ENCODE results near the gene FAM107B.
A peak's percentile ranks its signal among the peaks of the same experiment; 100 is the strongest.
"Not testable (repeated sequence)": the region's sequence is repeated elsewhere in the genome, so short reads cannot be mapped to it uniquely, and the experiment has no call there.

Gene FAM107B

GRCh38 chr10:14664345-14664744 is 110.4 kb downstream of the FAM107B start:
- DNase-seq (ENCODE audit: low read depth in 3 of 3), result no peak

GRCh38 chr10:14661818-14662217 is 112.9 kb downstream of the FAM107B start:
- DNase-seq (ENCODE audit: low read depth in 3 of 3), result no peak

DNA sequence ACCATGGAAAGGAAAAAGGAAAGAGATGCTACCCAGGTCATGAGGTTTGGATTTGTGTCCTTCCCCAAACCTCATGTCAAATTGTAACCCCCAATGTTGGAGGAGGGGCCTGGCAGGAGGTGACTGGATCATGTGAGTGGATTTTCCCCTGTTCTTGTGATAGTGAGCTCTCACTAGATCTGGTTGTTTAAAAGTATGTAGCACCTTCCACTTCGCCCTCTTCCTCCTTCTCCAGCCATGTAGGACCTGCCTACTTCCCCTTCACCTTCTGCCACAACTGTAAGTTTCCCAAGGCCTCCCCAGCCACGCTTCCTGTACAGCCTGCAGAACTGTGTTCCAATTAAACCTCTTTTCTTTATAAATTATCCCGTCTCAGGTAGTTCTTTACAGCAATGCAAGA is 113.9 kb downstream of the FAM107B start:
- no peak for DNase-seq (ENCODE audit: low read depth in 3 of 3)

DNA sequence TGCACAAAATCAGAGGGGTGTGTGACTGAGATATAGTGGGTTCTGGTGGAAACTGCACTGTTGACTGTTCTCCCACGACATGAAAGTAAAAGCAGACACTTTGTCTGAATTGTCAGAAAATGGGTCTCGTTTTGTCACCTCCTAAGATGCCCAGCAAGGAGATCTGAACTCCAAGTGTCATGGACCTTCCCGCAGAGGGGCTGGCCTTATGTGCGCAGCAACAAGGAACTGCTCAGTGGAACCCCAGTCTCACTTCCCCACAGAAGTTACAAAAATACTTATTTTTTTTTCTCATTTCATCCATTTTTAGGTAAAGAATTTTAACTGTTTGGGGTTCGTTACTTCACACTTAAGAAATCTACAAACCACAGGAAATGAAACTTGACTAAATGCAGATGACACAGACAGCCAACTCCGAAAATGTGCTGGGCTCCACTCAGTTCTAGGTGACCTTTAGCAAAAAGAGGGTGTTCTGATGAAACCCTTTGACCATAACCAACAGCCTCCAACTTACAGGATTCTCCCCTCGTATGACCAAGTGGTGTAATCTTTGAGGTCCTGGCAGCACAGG is 115.0 kb downstream of the FAM107B start:
- DNase-seq (ENCODE audit: low read depth in 3 of 3), result peak in 2 of 3 donors; percentile 21 to 34

GRCh38 chr10:14659137-14659536 is 115.6 kb downstream of the FAM107B start:
- DNase-seq (ENCODE audit: low read depth in 3 of 3), result not testable (repeated sequence)

GRCh38 chr10:14658331-14659127 is 116.2 kb downstream of the FAM107B start:
- no peak for DNase-seq (ENCODE audit: low read depth in 3 of 3)

GRCh38 chr10:14656052-14656730 is 118.5 kb downstream of the FAM107B start:
- no peak for DNase-seq (ENCODE audit: low read depth in 3 of 3)

GRCh38 chr10:14654821-14655382 is 119.8 kb downstream of the FAM107B start:
- no peak for DNase-seq (ENCODE audit: low read depth in 3 of 3)

- DNase-seq (ENCODE audit: low read depth in 3 of 3), result no peak
These were observed 121.2 kb downstream of the FAM107B start for GRCh38 chr10:14653271-14654161.

- DNase-seq (ENCODE audit: low read depth in 3 of 3), result no peak
These were observed 121.9 kb downstream of the FAM107B start for GRCh38 chr10:14652816-14653215.

DNA sequence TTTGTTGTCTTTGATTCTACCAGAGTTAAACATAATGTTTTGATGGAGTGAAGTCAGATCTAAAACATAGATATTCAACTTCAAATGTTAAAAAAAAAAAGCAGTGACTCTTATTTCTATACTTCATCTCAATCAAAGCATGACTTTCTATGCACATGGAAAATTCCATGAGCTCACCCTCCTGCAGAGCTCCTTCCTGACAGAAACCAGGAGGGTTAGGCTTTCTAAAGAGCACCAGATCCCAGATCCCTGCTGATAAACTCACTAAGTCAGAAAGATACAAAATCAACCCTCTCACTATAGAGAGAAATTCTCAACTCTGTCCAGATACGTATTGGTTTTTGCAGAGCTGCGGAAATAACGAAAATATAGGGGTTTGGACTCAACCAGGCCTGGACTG is 122.6 kb downstream of the FAM107B start:
- DNase-seq (ENCODE audit: low read depth in 3 of 3), result no peak

DNA sequence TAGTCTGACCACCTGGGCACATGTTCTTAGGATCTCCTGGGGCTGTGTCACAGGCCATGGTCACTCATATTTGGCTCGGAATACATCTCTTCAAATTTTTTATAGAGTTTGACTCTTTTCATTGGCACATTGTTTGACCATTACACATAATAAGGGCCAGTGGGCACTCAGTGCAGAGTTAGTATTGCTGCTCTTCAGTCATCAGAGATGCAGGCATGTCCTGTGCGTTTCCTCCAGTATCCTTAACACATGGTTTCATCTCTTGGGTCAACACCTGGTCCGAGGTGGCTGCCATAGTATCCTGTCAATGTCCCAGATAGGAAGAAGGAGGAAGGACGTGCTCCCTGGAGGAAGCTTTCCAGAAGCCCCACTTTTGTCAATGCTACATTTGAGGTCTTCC is 125.0 kb downstream of the FAM107B start:
- no peak for DNase-seq (ENCODE audit: low read depth in 3 of 3)

DNA sequence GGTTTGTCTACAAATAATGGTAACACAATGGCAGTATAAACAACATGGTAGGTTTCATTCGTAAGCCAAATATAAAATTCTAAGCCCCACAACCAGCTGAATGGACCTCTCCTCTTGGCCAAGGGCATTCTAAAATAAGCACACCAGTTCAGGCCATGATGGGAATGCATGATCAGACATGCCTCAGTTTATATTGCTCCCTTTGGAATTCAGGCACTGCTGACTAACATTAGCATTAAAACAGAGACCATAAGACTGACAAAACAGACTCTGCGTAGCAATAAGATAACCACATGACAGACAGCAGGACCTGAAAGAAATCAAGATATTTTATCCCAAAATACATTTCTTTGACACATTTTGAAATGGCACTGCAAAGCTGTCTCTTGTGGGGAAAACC is 125.8 kb downstream of the FAM107B start:
- no peak for DNase-seq (ENCODE audit: low read depth in 3 of 3)

DNA sequence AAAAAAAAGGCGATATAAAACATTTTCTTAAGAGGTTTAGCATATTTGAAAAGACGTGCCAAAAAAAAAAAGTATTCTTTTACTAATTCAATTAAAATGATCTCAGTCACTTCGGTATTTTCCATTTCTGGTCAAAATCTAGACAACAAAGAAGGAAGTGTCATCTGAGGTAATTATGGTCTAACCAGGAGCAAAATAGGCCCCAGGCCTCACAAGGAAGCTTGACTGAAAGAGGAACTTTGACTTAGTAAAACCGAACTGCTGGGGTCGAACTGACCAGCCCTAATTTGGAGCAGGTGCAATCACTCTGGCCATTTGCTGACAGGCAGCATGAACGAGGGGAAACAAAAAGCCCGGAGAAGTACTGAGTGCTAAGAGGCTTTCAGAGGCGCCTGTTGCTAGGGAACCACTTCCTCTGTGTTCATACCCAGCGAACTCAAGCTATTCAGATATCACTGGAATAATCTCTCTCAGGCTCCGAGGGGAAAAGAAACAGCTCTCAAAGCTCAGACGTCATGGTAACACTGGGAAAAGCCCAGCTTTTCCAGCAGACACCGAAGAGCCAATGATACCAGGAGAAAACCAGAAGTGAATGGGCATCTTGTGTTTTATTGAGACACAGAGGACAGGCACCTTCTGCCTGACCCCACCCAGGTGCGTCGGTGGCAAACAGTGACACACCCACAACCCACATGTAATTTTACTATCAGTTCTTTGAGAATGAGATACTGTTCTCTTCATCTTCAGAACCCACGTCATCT is 126.5 kb downstream of the FAM107B start:
- DNase-seq (ENCODE audit: low read depth in 3 of 3), result peak in 2 of 3 donors; percentile 30 to 38

DNA sequence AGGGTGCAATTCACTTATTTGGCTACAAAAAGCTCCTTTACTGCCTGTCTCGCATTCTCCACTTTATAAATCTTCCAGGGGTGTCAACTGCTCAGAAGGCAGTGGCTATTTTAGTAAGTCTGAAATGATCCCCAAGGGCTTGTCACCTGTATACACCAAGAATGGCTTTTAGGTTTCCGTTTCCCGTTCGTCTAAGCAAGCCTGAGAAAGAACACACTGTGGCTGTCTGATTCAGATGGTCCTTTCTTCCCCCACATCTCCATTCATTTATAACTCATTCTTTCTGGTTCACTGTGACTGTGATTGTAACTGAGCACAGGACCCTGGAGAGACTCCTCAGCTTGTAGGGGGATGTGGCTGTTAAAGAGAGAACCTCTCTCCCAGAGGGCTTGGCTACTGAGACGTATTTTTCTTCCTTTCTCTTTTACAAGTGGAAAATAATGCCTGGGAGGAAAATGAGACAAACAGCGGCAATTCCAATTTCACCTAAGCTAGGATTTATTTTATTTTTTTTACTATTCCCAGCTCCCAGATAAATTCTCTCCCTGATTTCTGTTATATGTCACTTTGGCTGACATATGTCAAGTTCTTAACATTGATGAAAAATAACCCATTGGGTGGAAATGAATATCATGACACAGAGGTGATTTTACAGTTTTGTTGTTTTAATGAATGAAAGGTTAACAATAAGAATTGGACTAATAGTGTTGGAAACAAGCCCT is 129.3 kb downstream of the FAM107B start:
- DNase-seq (ENCODE audit: low read depth in 3 of 3), result no peak

DNA sequence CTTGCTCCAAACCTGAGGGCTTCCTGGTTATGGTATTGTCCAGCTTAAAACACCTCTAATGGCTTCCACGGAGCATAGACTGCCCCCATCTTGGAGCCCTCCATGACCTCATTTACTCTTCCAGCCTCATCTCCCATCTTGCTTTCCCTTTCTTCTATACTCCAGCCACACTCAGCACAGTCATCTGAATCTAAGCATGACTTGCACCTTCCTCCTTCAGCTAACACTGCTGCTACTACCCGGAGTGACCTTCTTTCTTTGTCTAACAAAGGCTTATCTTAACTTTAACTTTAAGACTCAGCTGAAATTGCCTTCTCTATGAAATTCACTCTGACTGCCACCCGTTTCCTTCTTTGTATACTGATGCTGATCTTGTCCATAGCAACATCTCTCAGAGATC is 135.1 kb downstream of the FAM107B start:
- no peak for DNase-seq (ENCODE audit: low read depth in 3 of 3)

DNA sequence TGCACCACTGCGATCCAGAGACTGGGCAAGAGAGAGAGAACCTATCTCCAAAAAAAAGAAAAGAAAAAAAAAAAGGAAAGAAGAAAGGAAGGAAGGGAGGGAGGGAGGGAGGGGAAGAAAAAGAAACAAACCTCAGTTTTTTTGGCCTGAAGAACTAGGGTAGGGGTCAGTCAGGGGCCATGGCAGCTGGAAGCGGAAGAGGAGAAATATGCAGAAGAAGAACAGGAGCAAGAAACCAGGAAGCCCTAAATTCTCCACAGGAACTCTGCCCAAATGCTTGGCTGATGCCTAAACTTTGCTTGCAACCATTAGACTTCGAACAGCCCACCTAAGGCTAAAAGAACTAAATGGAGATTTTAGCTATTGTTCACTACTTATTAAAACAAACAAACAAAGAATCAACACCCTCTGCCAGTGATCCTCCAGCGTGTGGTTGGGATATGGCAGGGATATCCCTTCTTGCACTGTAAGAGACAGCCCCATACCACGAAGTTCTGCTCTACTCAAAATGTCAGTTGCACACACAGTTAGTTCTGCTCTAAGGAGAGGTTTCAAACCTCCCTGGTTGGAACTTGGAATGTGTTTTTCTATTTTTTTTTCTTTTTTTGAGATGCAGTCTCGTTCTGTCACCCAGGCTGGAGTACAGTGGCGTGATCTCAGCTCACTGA is 139.5 kb downstream of the FAM107B start:
- no peak for DNase-seq (ENCODE audit: low read depth in 3 of 3)

DNA sequence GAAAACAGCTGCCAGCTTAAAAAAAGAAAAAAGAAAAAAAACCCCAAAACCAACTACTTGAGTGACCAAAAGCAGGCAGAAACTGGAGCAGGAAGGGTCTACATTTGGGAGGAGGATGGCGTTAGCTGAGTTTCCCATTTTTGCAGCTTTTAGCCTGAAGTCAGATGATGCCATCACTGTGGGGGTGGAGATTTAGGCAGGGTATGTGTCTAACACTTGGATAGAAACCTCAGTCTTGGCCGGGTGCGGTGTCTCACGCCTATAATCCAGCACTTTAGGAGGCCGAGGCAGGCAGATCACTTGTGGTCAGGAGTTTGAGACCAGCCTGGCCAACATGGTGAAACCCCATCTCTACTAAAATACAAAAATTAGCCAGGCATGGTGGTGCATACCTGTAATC is 140.1 kb downstream of the FAM107B start:
- not testable (repeated sequence) for DNase-seq (ENCODE audit: low read depth in 3 of 3)

- DNase-seq (ENCODE audit: low read depth in 3 of 3), result no peak
These were observed 148.8 kb downstream of the FAM107B start for GRCh38 chr10:14625765-14626525.

Measured in stimulated activated CD4-positive, alpha-beta T cell treated with anti-CD3 and anti-CD28 coated beads, TNF-alpha, amount 100 ng/mL, for 48 hours (primary cell).